ENCODE data around the gene ZNF750. TPM values are rescaled to one million over a fixed set of nuclear protein-coding genes. Genes with fewer than 3 reads are reported as not detected.

The ZNF750 gene
- total and polyA plus RNA-seq, 10 of the 15 experiments (the other 5 are each of a cell fraction or from before 2014, with no cell fraction given): 0.06 TPM; not detected in 9

DNA sequence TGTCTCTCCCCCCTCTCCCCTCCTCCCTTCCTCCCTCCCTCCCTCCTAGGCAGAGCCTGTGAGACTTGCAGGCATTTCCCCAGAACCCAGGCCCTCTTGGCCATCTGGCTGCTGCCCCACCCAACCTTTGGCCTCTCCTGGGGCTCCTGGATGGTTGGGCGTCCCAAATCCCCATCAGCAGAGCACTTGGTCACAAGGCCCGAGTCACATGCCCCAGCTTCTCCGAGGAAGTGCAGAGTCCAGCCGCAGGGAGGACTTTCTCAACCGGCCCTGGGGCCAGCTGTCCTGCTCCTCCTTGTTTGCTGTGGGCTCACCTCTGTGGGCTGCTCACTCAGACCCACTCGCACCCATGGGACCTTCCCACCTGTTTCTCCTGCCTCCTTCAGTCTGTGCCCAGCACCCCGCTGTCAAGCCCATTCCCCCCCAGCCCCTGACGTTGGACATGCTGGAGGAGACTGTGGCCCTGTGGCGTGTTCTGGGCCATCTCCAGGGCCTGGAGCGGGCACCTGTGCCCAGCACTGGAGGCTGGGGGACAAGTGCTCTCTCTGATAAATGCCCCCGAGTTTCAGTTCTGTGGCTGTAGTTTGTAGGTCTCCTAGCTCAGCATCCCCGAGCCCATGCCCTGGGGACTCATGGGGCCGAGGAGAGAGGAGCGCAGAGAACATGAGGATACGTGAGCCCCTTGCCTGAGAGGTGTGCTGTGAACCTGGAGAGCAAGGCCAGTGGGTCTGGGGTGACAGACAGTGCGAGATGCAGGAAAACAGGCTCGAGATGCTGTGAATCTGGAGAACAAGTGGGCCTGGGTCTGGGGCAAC, 42.3 kb upstream of the ZNF750 start:
- ChIA-PET SMC1A (ENCODE audit: uncharacterized antibody, unreplicated experiment) (no interaction called here), POLR2A (no interaction called here), CTCF (no interaction called here), RAD21 (ENCODE audit: unreplicated experiment) (no interaction called here)
- no peak for FAIRE-seq
- no peak overlapping the region for H3K4me2 ChIP-seq (ENCODE audit: control insufficient read depth, insufficient read depth)
- no TSS peak for BruUV-seq (replicated peaks)
- TF ChIP-seq, protein P1, sequence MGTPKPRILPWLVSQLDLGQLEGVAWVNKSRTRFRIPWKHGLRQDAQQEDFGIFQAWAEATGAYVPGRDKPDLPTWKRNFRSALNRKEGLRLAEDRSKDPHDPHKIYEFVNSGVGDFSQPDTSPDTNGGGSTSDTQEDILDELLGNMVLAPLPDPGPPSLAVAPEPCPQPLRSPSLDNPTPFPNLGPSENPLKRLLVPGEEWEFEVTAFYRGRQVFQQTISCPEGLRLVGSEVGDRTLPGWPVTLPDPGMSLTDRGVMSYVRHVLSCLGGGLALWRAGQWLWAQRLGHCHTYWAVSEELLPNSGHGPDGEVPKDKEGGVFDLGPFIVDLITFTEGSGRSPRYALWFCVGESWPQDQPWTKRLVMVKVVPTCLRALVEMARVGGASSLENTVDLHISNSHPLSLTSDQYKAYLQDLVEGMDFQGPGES (IDR thresholded peaks at IDR 0.05): no peak
- TF ChIP-seq NFYA (IDR thresholded peaks at IDR 0.05; ENCODE audit: borderline replicate concordance, low read depth, low read length): no peak
- TF ChIP-seq, protein P2, sequence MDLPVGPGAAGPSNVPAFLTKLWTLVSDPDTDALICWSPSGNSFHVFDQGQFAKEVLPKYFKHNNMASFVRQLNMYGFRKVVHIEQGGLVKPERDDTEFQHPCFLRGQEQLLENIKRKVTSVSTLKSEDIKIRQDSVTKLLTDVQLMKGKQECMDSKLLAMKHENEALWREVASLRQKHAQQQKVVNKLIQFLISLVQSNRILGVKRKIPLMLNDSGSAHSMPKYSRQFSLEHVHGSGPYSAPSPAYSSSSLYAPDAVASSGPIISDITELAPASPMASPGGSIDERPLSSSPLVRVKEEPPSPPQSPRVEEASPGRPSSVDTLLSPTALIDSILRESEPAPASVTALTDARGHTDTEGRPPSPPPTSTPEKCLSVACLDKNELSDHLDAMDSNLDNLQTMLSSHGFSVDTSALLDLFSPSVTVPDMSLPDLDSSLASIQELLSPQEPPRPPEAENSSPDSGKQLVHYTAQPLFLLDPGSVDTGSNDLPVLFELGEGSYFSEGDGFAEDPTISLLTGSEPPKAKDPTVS (IDR thresholded peaks at IDR 0.05; ENCODE audit: low read depth, low read length): no peak
- no peak for TF ChIP-seq SP1 (IDR thresholded peaks at IDR 0.05; ENCODE audit: low read depth, low read length)
- TF ChIP-seq RCOR1 (conservative IDR thresholded peaks at IDR 0.05; ENCODE audit: low read depth, low read length): no peak
- no peak for TF ChIP-seq NRF1 (conservative IDR thresholded peaks at IDR 0.05; ENCODE audit: low read depth, low read length)
- TF ChIP-seq MEF2B (IDR thresholded peaks at IDR 0.05; ENCODE audit: partially characterized antibody, poor library complexity, severe bottlenecking): no peak
- TF ChIP-seq WRNIP1 (IDR thresholded peaks at IDR 0.05; ENCODE audit: borderline replicate concordance, low read depth, low read length): no peak
- no peak for TF ChIP-seq CEBPB (IDR thresholded peaks at IDR 0.05; ENCODE audit: borderline replicate concordance in 1 of 2, low read depth in 2 of 2, low read length in 2 of 2)
- TF ChIP-seq CHD2 (IDR thresholded peaks at IDR 0.05; ENCODE audit: borderline replicate concordance, low read depth, low read length): no peak
- no peak for TF ChIP-seq IKZF2 (IDR thresholded peaks at IDR 0.05)
- TF ChIP-seq, protein P3, sequence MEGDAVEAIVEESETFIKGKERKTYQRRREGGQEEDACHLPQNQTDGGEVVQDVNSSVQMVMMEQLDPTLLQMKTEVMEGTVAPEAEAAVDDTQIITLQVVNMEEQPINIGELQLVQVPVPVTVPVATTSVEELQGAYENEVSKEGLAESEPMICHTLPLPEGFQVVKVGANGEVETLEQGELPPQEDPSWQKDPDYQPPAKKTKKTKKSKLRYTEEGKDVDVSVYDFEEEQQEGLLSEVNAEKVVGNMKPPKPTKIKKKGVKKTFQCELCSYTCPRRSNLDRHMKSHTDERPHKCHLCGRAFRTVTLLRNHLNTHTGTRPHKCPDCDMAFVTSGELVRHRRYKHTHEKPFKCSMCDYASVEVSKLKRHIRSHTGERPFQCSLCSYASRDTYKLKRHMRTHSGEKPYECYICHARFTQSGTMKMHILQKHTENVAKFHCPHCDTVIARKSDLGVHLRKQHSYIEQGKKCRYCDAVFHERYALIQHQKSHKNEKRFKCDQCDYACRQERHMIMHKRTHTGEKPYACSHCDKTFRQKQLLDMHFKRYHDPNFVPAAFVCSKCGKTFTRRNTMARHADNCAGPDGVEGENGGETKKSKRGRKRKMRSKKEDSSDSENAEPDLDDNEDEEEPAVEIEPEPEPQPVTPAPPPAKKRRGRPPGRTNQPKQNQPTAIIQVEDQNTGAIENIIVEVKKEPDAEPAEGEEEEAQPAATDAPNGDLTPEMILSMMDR (IDR thresholded peaks at IDR 0.05 in 2 of 3, conservative IDR thresholded peaks at IDR 0.05 in 1 of 3; ENCODE audit: control insufficient read depth in 2 of 3, extremely low read depth in 1 of 3, insufficient read depth in 1 of 3, low read depth in 3 of 3, low read length in 3 of 3): no peak
- no peak for TF ChIP-seq YBX1 (IDR thresholded peaks at IDR 0.05)
- no peak for TF ChIP-seq HDAC2 (IDR thresholded peaks at IDR 0.05)
- TF ChIP-seq KDM1A (IDR thresholded peaks at IDR 0.05; ENCODE audit: borderline replicate concordance): no peak
- TF ChIP-seq TBL1XR1 (IDR thresholded peaks at IDR 0.05; ENCODE audit: low read depth, low read length): no peak
- TF ChIP-seq, protein P4, sequence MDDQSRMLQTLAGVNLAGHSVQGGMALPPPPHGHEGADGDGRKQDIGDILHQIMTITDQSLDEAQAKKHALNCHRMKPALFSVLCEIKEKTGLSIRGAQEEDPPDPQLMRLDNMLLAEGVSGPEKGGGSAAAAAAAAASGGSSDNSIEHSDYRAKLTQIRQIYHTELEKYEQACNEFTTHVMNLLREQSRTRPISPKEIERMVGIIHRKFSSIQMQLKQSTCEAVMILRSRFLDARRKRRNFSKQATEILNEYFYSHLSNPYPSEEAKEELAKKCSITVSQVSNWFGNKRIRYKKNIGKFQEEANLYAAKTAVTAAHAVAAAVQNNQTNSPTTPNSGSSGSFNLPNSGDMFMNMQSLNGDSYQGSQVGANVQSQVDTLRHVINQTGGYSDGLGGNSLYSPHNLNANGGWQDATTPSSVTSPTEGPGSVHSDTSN (IDR thresholded peaks at IDR 0.05; ENCODE audit: insufficient replicate concordance, low read depth, low read length): no peak
- no peak for TF ChIP-seq IKZF1 (conservative IDR thresholded peaks at IDR 0.05)
- no peak for TF ChIP-seq SRF (IDR thresholded peaks at IDR 0.05; ENCODE audit: low read depth in 2 of 2, low read length in 2 of 2)
- intact Hi-C loops (cut with micrococcal nuclease; ENCODE audit: unreplicated experiment) (no loop called here), in situ Hi-C loops (cut with MboI) (no loop called here)
- no peak overlapping the region for H3K4me3 ChIP-seq
- WGBS (ENCODE audit: insufficient coverage, insufficient replicate concordance, low lambda C conversion rate, missing lambda C conversion rate): 95% methylated on average over 17 of the region's 17 CpGs
- peaks cover 5% of the 10 kb centered on the region for H3K79me2 ChIP-seq (ENCODE audit: control insufficient read depth, insufficient read depth, low read length)
- H2AFZ ChIP-seq (ENCODE audit: control insufficient read depth, low read depth, low read length): no peak overlapping the region
- H3K9ac ChIP-seq (ENCODE audit: control insufficient read depth, insufficient read depth, low read length): no peak overlapping the region
- H3K4me1 ChIP-seq (ENCODE audit: control insufficient read depth, insufficient read depth, low read length): peaks cover 14% of the 10 kb centered on the region
- H3K9me3 ChIP-seq (replicated peaks; ENCODE audit: control insufficient read depth, insufficient read depth, low read length): no peaks in the 10 kb centered on the region
- no peaks in the 10 kb centered on the region for H3K27me3 ChIP-seq (replicated peaks in 1 of 2; ENCODE audit: control insufficient read depth in 2 of 2, insufficient read depth in 2 of 2, low read length in 1 of 2)
- ATAC-seq: no peak
- peaks cover 6 to 18% of the 10 kb centered on the region in 2 experiments; a peak in 3 of 4 replicates for H3K36me3 ChIP-seq (ENCODE audit: control insufficient read depth in 2 of 2, insufficient read depth in 2 of 2, low read length in 1 of 2)
- no peak overlapping the region; the same call in 1 of the 2 replicates for H3K27ac ChIP-seq (ENCODE audit: control insufficient read depth, insufficient read depth)
- DNase-seq (ENCODE audit: low read depth, low spot score): no peak
- H4K20me1 ChIP-seq (ENCODE audit: control insufficient read depth, insufficient read depth): no peaks in the 10 kb centered on the region
